ENCODE results near the gene GTF2H2C.
"Not testable (repeated sequence)": the region's sequence is repeated elsewhere in the genome, so short reads cannot be mapped to it uniquely, and the experiment has no call there.

GTF2H2C gene

DNA sequence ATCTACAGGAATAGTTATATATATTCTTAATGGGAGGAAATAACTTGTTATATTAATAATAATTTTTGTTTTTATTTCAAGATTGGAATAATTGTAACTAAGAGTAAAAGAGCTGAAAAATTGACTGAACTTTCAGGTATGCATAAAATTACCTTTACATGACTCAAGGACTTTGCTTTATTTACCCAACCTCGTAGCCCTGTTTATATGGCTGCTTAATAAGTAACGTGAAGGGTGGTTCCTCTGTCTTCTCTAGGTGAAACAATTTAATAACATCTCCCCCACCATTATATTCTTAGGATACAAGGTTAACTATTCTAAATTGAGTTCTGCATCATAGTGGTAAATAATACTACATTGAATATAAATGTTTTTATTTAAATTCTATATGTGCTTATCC lies 8.1 kb downstream of the GTF2H2C start:
- not testable (repeated sequence) for DNase-seq

DNA sequence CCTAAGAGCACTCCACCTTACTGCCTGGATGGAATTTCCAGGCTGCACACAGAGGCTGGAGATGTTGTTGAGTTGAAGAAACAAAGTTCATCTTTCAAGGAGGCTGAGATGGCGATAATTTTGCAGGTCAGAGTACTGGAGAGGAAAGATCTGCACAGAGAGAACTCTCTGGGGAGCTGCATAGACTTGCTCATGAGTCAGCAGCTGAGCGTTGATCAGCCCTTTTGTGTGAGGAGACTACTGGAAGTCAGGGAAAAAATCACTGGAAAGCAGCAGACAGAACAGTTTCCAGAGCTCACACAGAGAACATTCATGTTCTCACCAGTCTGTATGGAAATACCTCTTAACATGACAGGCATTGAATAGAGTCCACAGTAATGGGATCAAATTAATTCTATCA lies 23.4 kb downstream of the GTF2H2C start:
- not testable (repeated sequence) for DNase-seq

DNA sequence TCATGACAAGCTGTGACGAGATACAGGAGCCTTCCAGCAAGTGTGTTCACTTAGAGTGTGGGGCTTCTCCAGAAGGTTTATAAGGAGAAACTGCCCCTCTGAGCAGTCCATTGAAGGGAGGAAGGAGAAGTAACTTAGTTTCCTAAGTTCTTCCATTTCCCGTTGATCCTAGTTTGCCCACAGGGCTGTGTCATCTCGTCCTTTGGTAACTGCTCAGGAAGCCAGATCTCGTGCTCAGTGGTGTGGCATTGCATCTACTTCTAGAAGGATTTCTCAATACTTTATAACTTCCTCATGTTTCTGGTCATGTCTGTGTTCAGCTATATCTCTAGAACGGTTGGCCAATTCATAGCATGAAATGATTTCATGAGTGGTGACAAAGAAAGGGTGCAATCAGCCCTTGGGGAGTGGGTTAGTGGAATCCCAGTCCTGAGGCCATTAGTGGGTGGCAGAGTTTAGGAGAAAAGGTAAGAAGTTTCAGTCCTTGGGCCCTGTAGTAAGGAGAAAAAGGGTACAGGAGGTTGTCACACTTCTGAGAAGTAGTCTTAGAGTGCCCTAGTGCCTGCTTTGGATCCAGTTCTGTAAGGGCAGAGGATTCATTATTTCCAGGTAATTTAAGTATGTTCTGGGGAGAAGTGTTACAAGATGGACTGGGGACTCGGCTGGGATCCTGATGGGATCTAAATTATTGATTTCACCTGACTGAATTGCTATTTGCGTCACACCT lies 36.3 kb downstream of the GTF2H2C start:
- DNase-seq = not testable (repeated sequence)

DNA sequence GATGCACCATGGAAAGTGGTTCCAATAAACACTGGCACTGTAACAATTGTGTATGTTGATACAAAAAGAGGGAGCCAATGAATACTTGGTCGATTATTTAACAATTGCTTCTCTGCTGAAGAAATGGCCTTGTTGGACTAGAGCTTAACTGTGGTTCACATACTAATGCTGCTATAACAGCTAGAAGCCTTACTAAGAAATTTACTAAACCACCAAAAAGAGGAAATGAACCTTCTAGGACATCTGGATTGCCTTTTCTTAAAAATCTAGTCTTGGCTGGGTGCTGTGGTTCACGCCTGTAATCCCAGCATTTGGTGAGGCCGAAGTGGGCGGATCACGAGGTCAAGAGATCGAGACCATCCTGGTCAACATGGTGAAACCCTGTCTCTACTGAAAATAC lies 42.0 kb downstream of the GTF2H2C start:
- DNase-seq = not testable (repeated sequence)

DNA sequence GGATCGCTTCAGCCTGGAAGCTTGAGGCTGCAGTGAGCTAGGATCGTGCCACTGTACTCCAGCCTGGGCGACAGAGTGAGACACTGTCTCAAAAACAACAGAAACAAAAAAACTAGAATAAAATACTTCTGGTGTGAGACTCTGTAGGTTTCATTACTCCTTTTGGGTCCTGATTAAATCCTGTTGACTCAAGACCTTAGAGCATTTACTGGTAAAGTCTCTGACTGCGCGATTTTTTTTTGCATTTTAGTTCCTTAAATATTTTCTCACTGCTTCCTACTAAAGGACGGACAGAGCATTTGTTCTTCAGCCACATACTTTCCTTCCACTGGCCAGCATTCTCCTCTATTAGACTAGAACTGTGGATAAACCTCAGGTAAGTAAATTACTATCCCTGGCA lies 46.8 kb downstream of the GTF2H2C start:
- DNase-seq = not testable (repeated sequence)

DNA sequence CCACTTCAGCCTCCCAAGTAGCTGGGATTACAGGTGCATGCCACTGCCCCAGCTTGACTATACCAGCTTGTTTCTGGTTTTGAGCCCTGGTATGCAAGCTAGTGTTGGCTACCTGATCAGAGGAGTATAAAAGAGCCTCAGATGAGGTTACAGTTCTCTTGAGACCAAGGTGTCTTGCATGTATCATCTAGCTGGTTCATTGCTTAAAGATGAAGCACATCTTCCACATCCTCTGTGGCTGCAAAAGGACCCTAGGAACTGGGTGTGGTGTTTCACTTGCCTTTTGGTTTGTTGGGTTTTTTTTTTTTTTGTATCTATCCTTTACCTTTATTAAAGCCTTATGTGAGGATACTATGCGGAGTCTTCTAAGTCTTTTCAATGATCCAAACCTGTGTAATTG lies 47.8 kb downstream of the GTF2H2C start:
- not testable (repeated sequence) for DNase-seq

DNA sequence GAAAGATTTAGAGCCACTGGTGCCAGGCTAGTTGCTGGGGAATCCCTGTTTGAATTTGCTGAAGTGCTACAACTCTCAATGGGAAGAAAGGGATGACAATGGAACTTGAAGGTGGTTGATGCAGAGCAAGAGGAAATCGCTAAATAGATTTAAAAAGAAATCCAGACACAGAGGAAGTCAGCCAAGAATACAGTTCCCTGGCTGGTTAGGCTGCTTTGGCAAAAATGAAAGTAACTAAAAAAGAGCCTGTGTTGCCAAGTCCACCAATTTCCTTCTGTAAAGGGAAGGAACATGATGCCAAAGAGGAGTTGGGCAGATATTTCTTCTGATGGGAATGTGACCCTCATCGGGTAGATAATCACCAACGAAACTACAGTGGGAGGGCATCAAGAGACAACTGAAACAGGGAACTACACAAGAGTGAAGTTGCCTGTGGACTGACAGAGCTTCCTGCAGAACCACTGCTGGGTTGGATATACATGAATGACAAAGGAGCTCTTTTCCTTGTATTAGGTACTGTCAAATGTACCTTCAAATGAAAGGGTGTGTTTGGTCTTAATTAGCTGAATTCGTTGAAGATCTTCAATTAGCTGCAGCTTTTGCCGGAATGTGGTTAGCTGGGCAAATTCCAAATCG lies 49.0 kb downstream of the GTF2H2C start:
- not testable (repeated sequence) for DNase-seq

DNA sequence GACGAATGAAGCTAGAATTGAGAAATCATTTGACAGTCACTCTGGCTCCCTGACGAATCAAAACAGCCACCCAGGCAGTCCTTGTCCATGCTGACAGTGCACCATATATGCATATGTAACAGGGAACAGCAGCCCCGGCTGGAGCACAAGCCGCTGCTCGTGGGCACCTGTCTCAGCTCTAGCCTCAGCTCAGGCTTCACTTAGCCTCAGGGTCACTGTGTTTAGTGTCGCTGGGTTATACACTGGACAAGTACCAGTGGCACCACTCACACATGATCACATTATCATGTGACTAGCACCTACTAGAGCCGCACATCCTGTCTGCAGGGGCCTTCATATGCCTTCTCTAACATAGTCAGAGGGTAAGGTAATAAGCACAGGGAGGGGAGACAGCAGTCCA lies 54.9 kb downstream of the GTF2H2C start:
- not testable (repeated sequence) for DNase-seq

DNA sequence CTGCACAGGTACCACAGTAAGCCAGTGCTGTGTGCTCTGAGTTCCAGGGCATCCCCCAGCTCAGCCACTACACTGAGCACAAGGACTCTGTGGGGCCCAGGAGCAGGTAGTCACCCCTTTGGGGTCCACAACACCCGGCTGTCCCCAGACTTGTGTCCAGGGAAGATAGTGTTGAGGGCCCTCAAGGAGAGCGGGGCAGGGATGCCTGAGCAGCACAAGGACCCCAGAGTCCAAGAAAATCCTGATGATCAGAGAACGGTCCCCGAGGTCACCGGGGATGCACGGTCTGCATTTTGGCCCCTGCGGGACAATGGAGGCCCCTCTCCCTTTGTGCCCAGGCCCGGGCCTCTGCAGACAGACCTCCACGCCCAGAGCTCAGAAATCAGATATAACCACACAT lies 71.9 kb downstream of the GTF2H2C start:
- not testable (repeated sequence) for DNase-seq

Measured in NCI-H146 (cell line).